Vagina (tissue), 2 donors: ENCODE results near the gene SIGLEC15.

Source experiments
- CTCF ChIP-seq, 3 experiments: fragments of 450-650 bp in 2 of 3; fragments of 200-600 bp in 1 of 3; sonication (generic) in 1 of 3; IDR thresholded peaks; one replicate each; pipeline ENCODE4 v1.5.1; 2017 to 2019; ENCODE audit warnings: antibody characterized with exemption in 3 of 3, mild to moderate bottlenecking in 2 of 3, moderate library complexity in 2 of 3
- POLR2A ChIP-seq, 2 donors: fragments of 450-650 bp; IDR thresholded peaks; one replicate each; pipeline ENCODE4 v1.6.1; 2017; ENCODE audit warnings: antibody characterized with exemption in 2 of 2, mild to moderate bottlenecking in 2 of 2, moderate library complexity in 2 of 2
- POLR2AphosphoS5 ChIP-seq, 2 donors: sonication (generic); formaldehyde crosslinking; IDR thresholded peaks; one replicate each; pipeline ENCODE4 v1.9.0; 2017; ENCODE audit warnings: antibody characterized with exemption in 2 of 2, mild to moderate bottlenecking in 2 of 2, low read depth in 1 of 2; ENCODE audit not compliant: insufficient read depth in 1 of 2

DNA sequence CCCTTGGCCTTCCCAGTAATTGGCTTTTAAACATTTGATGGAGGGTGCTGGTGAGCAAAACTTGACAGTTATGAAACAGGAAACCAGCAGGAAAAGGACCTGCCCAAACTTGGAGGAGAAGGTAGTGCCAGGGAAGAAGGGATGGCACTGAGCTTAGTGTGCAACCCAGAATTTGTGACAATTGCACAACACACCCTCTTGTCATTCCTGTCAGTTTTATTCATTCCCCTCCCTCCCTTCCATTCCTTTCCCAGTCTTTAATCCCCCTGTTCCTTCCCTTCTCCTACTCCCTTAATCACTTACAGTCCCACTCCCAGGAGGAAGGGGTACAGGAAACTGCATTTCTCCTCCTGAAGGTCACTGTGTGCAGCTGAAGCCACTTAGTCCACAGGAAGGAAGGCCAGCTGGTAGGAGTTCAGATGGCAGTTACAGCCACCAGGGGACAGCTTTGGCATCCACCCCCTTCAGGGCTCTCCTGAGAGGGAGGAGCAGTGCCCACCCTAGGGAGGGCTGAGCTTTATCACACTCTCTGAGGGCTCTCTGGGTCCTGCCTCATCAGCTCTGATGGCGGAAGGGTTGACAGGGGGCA, 24.0 kb upstream of the SIGLEC15 start:
- TF ChIP-seq CTCF (IDR thresholded peaks at IDR 0.05) = no peak
- TF ChIP-seq POLR2AphosphoS5 (IDR thresholded peaks at IDR 0.05; ENCODE audit: insufficient read depth in 1 of 2, low read depth in 1 of 2) = no peak
- no peak for TF ChIP-seq POLR2A (IDR thresholded peaks at IDR 0.05)
